Hepatocyte (in vitro differentiated cells): ENCODE results near the gene KRTAP3-2. TPM values are rescaled to one million over a fixed set of nuclear protein-coding genes. Genes with fewer than 3 reads are reported as not detected.

Experiments
- DNase-seq: peaks from one replicate; pipeline ENCODE4 v3.0.0-alpha.2; 2016; ENCODE audit warnings: low spot score
- H2AFZ ChIP-seq: fragments of 200-600 bp; sonication (generic); 2 replicates; pipeline ENCODE4 v1.6.0; 2016; ENCODE audit warnings: antibody characterized with exemption, mild to moderate bottlenecking
- H3K27ac ChIP-seq: fragments of 200-600 bp; sonication (generic); 2 replicates; pipeline ENCODE4 v1.5.1; 2016; ENCODE audit warnings: mild to moderate bottlenecking
- H3K27me3 ChIP-seq: fragments of 200-600 bp; sonication (generic); 2 replicates; pipeline ENCODE4 v1.6.1; 2016
- H3K36me3 ChIP-seq: fragments of 200-600 bp; sonication (generic); replicated peaks from 2 replicates; pipeline ENCODE4 v1.5.1; 2016; ENCODE audit warnings: low read depth; ENCODE audit not compliant: insufficient read depth
- H3K4me1 ChIP-seq: fragments of 200-600 bp; sonication (generic); 2 replicates; pipeline ENCODE4 v1.5.1; 2016; ENCODE audit warnings: mild to moderate bottlenecking, moderate library complexity; ENCODE audit not compliant: insufficient read depth
- H3K4me2 ChIP-seq: fragments of 200-600 bp; sonication (generic); 2 replicates; pipeline ENCODE4 v1.6.0; 2016
- H3K4me3 ChIP-seq: fragments of 200-600 bp; sonication (generic); 2 replicates; pipeline ENCODE4 v1.5.1; 2016; ENCODE audit warnings: mild to moderate bottlenecking
- H3K79me2 ChIP-seq: fragments of 200-600 bp; sonication (generic); 2 replicates; pipeline ENCODE4 v1.6.0; 2017; ENCODE audit warnings: mild to moderate bottlenecking
- H3K9me2 ChIP-seq: fragments of 200-600 bp; sonication (generic); replicated peaks from 2 replicates; pipeline ENCODE4 v1.6.0; 2017; ENCODE audit warnings: mild to moderate bottlenecking; ENCODE audit not compliant: insufficient read depth
- H3K9me3 ChIP-seq: fragments of 200-600 bp; sonication (generic); 2 replicates; pipeline ENCODE4 v1.5.1; 2016; ENCODE audit warnings: low read depth, mild to moderate bottlenecking
- H4K20me1 ChIP-seq: fragments of 200-600 bp; sonication (generic); 2 replicates; pipeline ENCODE4 v1.6.0; 2016; ENCODE audit warnings: mild to moderate bottlenecking; ENCODE audit not compliant: insufficient read depth, poor library complexity, severe bottlenecking
- CTCF ChIP-seq: fragments of 200-600 bp; sonication (generic); IDR thresholded peaks from 2 replicates; pipeline ENCODE4 v1.5.1; 2016; ENCODE audit warnings: antibody characterized with exemption, mild to moderate bottlenecking; ENCODE audit not compliant: poor library complexity
- EZH2 ChIP-seq: fragments of 200-600 bp; sonication (generic); IDR thresholded peaks from 2 replicates; pipeline ENCODE4 v1.6.1; 2016; ENCODE audit warnings: antibody characterized with exemption, mild to moderate bottlenecking, borderline replicate concordance
- EZH2phosphoT487 ChIP-seq: fragments of 200-600 bp; sonication (generic); IDR thresholded peaks from one replicate; pipeline ENCODE4 v1.6.1; 2018; ENCODE audit warnings: antibody characterized with exemption, mild to moderate bottlenecking, low read depth, moderate library complexity; ENCODE audit not compliant: unreplicated experiment, severe bottlenecking
- WGBS: methylation state at CpG from one replicate; pipeline ENCODE4 v1.1.6; 2016; ENCODE audit warnings: low lambda C conversion rate; ENCODE audit errors: missing lambda C conversion rate; 5-methylcytosine and 5-hydroxymethylcytosine counted together
- polyA plus RNA-seq: library from polyadenylated mRNA; unstranded; fragments of >200 nt; fragmentation: Nextera tagmentation; extraction: Ambion mirVana; gene quantifications from 2 replicates; pipeline ENCODE4 v1.2.1, GENCODE V29; 2016
- total RNA-seq: library from RNA; depleted of rRNA; stranded (reverse); fragments of >200 nt; gene quantifications from 2 replicates; pipeline ENCODE4 v1.2.3, GENCODE V29; 2014

KRTAP3-2 gene
- total and polyA plus RNA-seq, 2 experiments from 2014 or later, result not detected

- Histone ChIP-seq H3K27ac (no peak overlapping the region), H3K79me2 (no peaks in the 10 kb centered on the region), H3K4me3 (no peak overlapping the region), H3K4me2 (no peak overlapping the region), H3K9me3 (no peaks in the 10 kb centered on the region), H3K4me1 (no peaks in the 10 kb centered on the region), H3K27me3 (no peaks in the 10 kb centered on the region), H3K9me2 (no peaks in the 10 kb centered on the region), H2AFZ (no peak overlapping the region), H4K20me1 (no peaks in the 10 kb centered on the region), H3K36me3 (no peaks in the 10 kb centered on the region)
- no peak for DNase-seq
- WGBS, result 81% methylated on average over 1 of the region's 1 CpG
- TF ChIP-seq EZH2, result no peak
- TF ChIP-seq EZH2phosphoT487, result no peak
- TF ChIP-seq CTCF, result peak; percentile 34
Measured at GRCh38 chr17:40963838-40964237, 35.9 kb downstream of the KRTAP3-2 start.

- H3K36me3 ChIP-seq, result no peaks in the 10 kb centered on the region
- no peaks in the 10 kb centered on the region for H3K9me3 ChIP-seq
- no peaks in the 10 kb centered on the region for H4K20me1 ChIP-seq
- no peak for DNase-seq
- peaks cover 6% of the 10 kb centered on the region for H3K4me1 ChIP-seq
- no peaks in the 10 kb centered on the region for H3K9me2 ChIP-seq
- H3K4me3 ChIP-seq, result no peak overlapping the region
- H2AFZ ChIP-seq, result no peak overlapping the region
- H3K4me2 ChIP-seq, result no peak overlapping the region
- WGBS, result 95% methylated on average over 4 of the region's 4 CpGs
- no peak overlapping the region for H3K27ac ChIP-seq
- no peaks in the 10 kb centered on the region for H3K27me3 ChIP-seq
- H3K79me2 ChIP-seq, result no peaks in the 10 kb centered on the region
- no peak for TF ChIP-seq EZH2phosphoT487
- no peak for TF ChIP-seq EZH2
- no peak for TF ChIP-seq CTCF
Measured at GRCh38 chr17:40962059-40962561, 37.6 kb downstream of the KRTAP3-2 start.

- 64% methylated on average over 1 of the region's 1 CpG for WGBS
- no peak for DNase-seq
- Histone ChIP-seq H3K4me2 (no peak overlapping the region), H2AFZ (no peak overlapping the region), H3K27me3 (no peaks in the 10 kb centered on the region), H3K9me2 (no peaks in the 10 kb centered on the region), H4K20me1 (no peaks in the 10 kb centered on the region), H3K36me3 (no peaks in the 10 kb centered on the region), H3K4me1 (peaks cover 11% of the 10 kb centered on the region), H3K79me2 (no peaks in the 10 kb centered on the region), H3K27ac (no peak overlapping the region), H3K4me3 (no peak overlapping the region), H3K9me3 (no peaks in the 10 kb centered on the region)
- TF ChIP-seq EZH2, result no peak
Measured at GRCh38 chr17:40961591-40961990, 38.1 kb downstream of the KRTAP3-2 start.

DNA sequence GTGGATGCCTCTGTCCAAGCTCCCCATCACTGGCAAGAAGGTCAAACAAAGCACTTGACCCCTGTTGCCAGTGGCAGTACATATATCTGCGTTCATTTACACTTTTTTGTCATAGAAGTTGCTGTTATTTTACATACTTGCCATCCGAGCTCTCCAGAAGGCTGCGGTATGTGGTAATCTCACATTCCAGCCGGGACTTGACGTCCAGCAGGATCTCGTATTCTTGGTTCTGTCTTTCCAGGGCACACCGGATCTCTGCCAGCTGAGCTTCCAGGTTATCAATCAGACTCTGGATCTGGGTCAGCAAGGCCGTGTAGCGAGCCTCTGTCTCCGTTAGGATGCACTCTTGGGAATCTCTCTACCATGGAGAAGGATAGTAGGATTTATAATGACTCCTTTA lies 39.6 kb downstream of the KRTAP3-2 start:
- no peaks in the 10 kb centered on the region for H3K27me3 ChIP-seq
- WGBS, result 63% methylated on average over 10 of the region's 10 CpGs
- no peak overlapping the region for H3K27ac ChIP-seq
- no peak for TF ChIP-seq CTCF
- TF ChIP-seq EZH2phosphoT487, result no peak
- TF ChIP-seq EZH2, result no peak
- H3K9me2 ChIP-seq, result no peaks in the 10 kb centered on the region
- H3K4me3 ChIP-seq, result no peak overlapping the region
- H2AFZ ChIP-seq, result no peak overlapping the region
- H3K9me3 ChIP-seq, result no peaks in the 10 kb centered on the region
- H3K79me2 ChIP-seq, result no peaks in the 10 kb centered on the region
- DNase-seq, result no peak
- no peak overlapping the region for H3K4me2 ChIP-seq
- H4K20me1 ChIP-seq, result no peaks in the 10 kb centered on the region
- no peaks in the 10 kb centered on the region for H3K36me3 ChIP-seq
- peaks cover 15% of the 10 kb centered on the region for H3K4me1 ChIP-seq
